H1 (cell line): Measurements from ENCODE around the gene CYGB.

ENCODE experiments used
- EZH2 ChIP-seq: fragments of 200-600 bp; sonication (generic); IDR thresholded peaks from 2 replicates; pipeline ENCODE4 v1.7.1; 2012; ENCODE audit warnings: low read depth, mild to moderate bottlenecking, moderate library complexity, low read length, inconsistent platforms; ENCODE audit not compliant: severe bottlenecking
- JUN ChIP-seq: IDR thresholded peaks from 2 replicates; pipeline ENCODE4 v1.6.1; 2011; ENCODE audit warnings: low read depth, mild to moderate bottlenecking, improper control_type of control experiment, low read length
- NANOG ChIP-seq: IDR thresholded peaks from 2 replicates; pipeline ENCODE4 v1.6.1; 2011; ENCODE audit warnings: low read length, low read depth, mild to moderate bottlenecking, inconsistent platforms; ENCODE audit not compliant: insufficient read depth, poor library complexity, severe bottlenecking
- NRF1 ChIP-seq: IDR thresholded peaks from 2 replicates; pipeline ENCODE4 v1.6.1; 2011; ENCODE audit warnings: mild to moderate bottlenecking, low read depth, low read length, improper control_type of control experiment
- RNF2 ChIP-seq: fragments of 200-900, 300-1000 bp; sonication (generic); IDR thresholded peaks from 2 replicates; pipeline ENCODE4 v1.7.1; 2016; ENCODE audit warnings: borderline replicate concordance, low read depth, mild to moderate bottlenecking, antibody characterized with exemption, low read length; ENCODE audit not compliant: poor library complexity, severe bottlenecking; ENCODE audit errors: missing control alignments
- TF ChIP-seq, protein P1 (sequence below): IDR thresholded peaks from 2 replicates; pipeline ENCODE4 v1.6.1; 2012; ENCODE audit warnings: inconsistent platforms
- TF ChIP-seq, protein P2 (sequence below), 3 experiments: IDR thresholded peaks; 1 replicate in 2 of 3; 2 replicates in 1 of 3; pipeline versions ENCODE4 v1.5.1 to v1.6.1; 2011; ENCODE audit warnings: low read length in 3 of 3, mild to moderate bottlenecking in 3 of 3, inconsistent platforms in 2 of 3, low read depth in 1 of 3, moderate library complexity in 1 of 3; ENCODE audit not compliant: insufficient read depth in 1 of 3; ENCODE audit errors: control extremely low read depth in 1 of 3
- TF ChIP-seq, protein P3 (sequence below): fragments of 300-600 bp; sonication (generic); IDR thresholded peaks from 2 replicates; pipeline ENCODE4 v1.7.1; 2012; ENCODE audit warnings: low read length, moderate library complexity, mild to moderate bottlenecking, inconsistent platforms; ENCODE audit not compliant: insufficient replicate concordance

DNA sequence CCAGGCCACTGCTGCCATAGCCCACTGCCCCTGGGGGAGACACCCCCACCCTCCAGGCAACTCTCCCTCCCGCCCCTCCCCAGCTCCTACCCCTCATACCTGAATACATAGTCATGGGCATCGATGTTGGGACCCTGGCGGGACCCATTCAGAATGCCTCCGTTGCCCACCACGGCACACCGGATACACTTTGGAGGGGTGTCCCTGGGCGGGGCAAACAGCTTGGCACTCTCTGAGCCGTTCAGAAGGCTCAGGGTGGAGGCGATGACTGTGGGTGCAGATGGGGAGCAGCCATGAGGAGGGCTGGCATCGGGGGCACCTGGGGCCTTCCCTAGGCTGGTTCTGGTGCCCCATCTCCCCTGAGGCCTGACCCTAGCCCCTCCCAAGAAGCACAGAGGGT lies 35.6 kb upstream of the CYGB start:
- TF ChIP-seq, protein P1, sequence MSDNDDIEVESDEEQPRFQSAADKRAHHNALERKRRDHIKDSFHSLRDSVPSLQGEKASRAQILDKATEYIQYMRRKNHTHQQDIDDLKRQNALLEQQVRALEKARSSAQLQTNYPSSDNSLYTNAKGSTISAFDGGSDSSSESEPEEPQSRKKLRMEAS: no peak
- TF ChIP-seq, protein P2, sequence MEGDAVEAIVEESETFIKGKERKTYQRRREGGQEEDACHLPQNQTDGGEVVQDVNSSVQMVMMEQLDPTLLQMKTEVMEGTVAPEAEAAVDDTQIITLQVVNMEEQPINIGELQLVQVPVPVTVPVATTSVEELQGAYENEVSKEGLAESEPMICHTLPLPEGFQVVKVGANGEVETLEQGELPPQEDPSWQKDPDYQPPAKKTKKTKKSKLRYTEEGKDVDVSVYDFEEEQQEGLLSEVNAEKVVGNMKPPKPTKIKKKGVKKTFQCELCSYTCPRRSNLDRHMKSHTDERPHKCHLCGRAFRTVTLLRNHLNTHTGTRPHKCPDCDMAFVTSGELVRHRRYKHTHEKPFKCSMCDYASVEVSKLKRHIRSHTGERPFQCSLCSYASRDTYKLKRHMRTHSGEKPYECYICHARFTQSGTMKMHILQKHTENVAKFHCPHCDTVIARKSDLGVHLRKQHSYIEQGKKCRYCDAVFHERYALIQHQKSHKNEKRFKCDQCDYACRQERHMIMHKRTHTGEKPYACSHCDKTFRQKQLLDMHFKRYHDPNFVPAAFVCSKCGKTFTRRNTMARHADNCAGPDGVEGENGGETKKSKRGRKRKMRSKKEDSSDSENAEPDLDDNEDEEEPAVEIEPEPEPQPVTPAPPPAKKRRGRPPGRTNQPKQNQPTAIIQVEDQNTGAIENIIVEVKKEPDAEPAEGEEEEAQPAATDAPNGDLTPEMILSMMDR (IDR thresholded peaks at IDR 0.05; ENCODE audit: control extremely low read depth in 1 of 3, insufficient read depth in 1 of 3, low read depth in 1 of 3, low read length in 3 of 3): no peak
- TF ChIP-seq RNF2 (no peak), EZH2 (no peak), NANOG (no peak), NRF1 (no peak), JUN (no peak)
- TF ChIP-seq, protein P3, sequence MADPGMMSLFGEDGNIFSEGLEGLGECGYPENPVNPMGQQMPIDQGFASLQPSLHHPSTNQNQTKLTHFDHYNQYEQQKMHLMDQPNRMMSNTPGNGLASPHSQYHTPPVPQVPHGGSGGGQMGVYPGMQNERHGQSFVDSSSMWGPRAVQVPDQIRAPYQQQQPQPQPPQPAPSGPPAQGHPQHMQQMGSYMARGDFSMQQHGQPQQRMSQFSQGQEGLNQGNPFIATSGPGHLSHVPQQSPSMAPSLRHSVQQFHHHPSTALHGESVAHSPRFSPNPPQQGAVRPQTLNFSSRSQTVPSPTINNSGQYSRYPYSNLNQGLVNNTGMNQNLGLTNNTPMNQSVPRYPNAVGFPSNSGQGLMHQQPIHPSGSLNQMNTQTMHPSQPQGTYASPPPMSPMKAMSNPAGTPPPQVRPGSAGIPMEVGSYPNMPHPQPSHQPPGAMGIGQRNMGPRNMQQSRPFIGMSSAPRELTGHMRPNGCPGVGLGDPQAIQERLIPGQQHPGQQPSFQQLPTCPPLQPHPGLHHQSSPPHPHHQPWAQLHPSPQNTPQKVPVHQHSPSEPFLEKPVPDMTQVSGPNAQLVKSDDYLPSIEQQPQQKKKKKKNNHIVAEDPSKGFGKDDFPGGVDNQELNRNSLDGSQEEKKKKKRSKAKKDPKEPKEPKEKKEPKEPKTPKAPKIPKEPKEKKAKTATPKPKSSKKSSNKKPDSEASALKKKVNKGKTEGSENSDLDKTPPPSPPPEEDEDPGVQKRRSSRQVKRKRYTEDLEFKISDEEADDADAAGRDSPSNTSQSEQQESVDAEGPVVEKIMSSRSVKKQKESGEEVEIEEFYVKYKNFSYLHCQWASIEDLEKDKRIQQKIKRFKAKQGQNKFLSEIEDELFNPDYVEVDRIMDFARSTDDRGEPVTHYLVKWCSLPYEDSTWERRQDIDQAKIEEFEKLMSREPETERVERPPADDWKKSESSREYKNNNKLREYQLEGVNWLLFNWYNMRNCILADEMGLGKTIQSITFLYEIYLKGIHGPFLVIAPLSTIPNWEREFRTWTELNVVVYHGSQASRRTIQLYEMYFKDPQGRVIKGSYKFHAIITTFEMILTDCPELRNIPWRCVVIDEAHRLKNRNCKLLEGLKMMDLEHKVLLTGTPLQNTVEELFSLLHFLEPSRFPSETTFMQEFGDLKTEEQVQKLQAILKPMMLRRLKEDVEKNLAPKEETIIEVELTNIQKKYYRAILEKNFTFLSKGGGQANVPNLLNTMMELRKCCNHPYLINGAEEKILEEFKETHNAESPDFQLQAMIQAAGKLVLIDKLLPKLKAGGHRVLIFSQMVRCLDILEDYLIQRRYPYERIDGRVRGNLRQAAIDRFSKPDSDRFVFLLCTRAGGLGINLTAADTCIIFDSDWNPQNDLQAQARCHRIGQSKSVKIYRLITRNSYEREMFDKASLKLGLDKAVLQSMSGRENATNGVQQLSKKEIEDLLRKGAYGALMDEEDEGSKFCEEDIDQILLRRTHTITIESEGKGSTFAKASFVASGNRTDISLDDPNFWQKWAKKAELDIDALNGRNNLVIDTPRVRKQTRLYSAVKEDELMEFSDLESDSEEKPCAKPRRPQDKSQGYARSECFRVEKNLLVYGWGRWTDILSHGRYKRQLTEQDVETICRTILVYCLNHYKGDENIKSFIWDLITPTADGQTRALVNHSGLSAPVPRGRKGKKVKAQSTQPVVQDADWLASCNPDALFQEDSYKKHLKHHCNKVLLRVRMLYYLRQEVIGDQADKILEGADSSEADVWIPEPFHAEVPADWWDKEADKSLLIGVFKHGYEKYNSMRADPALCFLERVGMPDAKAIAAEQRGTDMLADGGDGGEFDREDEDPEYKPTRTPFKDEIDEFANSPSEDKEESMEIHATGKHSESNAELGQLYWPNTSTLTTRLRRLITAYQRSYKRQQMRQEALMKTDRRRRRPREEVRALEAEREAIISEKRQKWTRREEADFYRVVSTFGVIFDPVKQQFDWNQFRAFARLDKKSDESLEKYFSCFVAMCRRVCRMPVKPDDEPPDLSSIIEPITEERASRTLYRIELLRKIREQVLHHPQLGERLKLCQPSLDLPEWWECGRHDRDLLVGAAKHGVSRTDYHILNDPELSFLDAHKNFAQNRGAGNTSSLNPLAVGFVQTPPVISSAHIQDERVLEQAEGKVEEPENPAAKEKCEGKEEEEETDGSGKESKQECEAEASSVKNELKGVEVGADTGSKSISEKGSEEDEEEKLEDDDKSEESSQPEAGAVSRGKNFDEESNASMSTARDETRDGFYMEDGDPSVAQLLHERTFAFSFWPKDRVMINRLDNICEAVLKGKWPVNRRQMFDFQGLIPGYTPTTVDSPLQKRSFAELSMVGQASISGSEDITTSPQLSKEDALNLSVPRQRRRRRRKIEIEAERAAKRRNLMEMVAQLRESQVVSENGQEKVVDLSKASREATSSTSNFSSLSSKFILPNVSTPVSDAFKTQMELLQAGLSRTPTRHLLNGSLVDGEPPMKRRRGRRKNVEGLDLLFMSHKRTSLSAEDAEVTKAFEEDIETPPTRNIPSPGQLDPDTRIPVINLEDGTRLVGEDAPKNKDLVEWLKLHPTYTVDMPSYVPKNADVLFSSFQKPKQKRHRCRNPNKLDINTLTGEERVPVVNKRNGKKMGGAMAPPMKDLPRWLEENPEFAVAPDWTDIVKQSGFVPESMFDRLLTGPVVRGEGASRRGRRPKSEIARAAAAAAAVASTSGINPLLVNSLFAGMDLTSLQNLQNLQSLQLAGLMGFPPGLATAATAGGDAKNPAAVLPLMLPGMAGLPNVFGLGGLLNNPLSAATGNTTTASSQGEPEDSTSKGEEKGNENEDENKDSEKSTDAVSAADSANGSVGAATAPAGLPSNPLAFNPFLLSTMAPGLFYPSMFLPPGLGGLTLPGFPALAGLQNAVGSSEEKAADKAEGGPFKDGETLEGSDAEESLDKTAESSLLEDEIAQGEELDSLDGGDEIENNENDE: no peak
